HepG2 (cell line): ENCODE measurements around the gene SYNPR. TPM values are rescaled to one million over a fixed set of nuclear protein-coding genes. Genes with fewer than 3 reads are reported as not detected.

Experiments
- ATAC-seq: fragments of 200-7000 bp; cut with Tn5 transposase; 3 replicates; pipeline ENCODE4 v1.9.1; 2020; ENCODE audit warnings: mild to moderate bottlenecking, moderate library complexity
- BruUV-seq: library from RNA; stranded (reverse); fragments of 400-500 nt; replicated peaks from 2 replicates; lab custom pipeline; 2021; lab: Mats Ljungman, UMichigan
- CTCF ChIA-PET: fragments of 300-600 bp; formaldehyde crosslinking; extraction: SDS; loops from one replicate; lab custom pipeline; 2021; ENCODE audit warnings: low total read pairs, inconsistent platforms, low intra/inter-chr PET ratio; lab: Yijun Ruan, JAX
- POLR2A ChIA-PET: fragments of 350-600 bp; sonication (Branson Sonifier 250); formaldehyde crosslinking; loops from one replicate; lab custom pipeline; 2020; ENCODE audit warnings: antibody characterized with exemption, inconsistent platforms; lab: Yijun Ruan, JAX
- DNase-seq: peaks from one replicate; pipeline ENCODE4 v3.0.0-alpha.2; 2015; ENCODE audit warnings: low spot score
- FAIRE-seq: peaks from 3 replicates; lab custom pipeline; 2011; peaks lifted over from hg19 to GRCh38; lab: Jason Lieb, UNC
- H2AFZ ChIP-seq: one replicate; pipeline ENCODE4 v1.6.1; 2011; ENCODE audit warnings: low read length, inconsistent platforms
- H3K27ac ChIP-seq: fragments of 300-600 bp; 3 replicates; pipeline ENCODE4 v1.8.0; 2011; ENCODE audit warnings: mixed run types, mild to moderate bottlenecking, mixed read lengths, low read length, inconsistent platforms; ENCODE audit not compliant: insufficient read depth; ENCODE audit errors: extremely low read length
- H3K27me3 ChIP-seq, 2 experiments: fragments of 200-600 bp in 1 of 2; 2 replicates in 1 of 2; 3 replicates in 1 of 2; pipeline versions ENCODE4 v1.6.0 to v1.8.0; 2011; ENCODE audit warnings: low read length in 2 of 2, mild to moderate bottlenecking in 2 of 2, moderate library complexity in 2 of 2, inconsistent platforms in 1 of 2; ENCODE audit not compliant: insufficient read depth in 2 of 2, control insufficient read depth in 1 of 2
- H3K36me3 ChIP-seq, 2 experiments: fragments of 200-600 bp in 1 of 2; replicated peaks in 1 of 2; 2 replicates in 1 of 2; 3 replicates in 1 of 2; pipeline versions ENCODE4 v1.5.1 to v1.8.0; 2011; ENCODE audit warnings: low read length in 2 of 2, inconsistent platforms in 1 of 2; ENCODE audit not compliant: insufficient read depth in 2 of 2, control insufficient read depth in 1 of 2
- H3K4me1 ChIP-seq: 2 replicates; pipeline ENCODE4 v1.5.1; 2012; ENCODE audit warnings: low read length, inconsistent platforms; ENCODE audit not compliant: insufficient read depth
- H3K4me2 ChIP-seq: 2 replicates; pipeline ENCODE4 v1.6.0; 2011; ENCODE audit warnings: low read depth, low read length, inconsistent platforms
- H3K4me3 ChIP-seq, 3 experiments: fragments of 200-600 bp in 1 of 3; sonication (generic), shearing (Covaris generic) in 1 of 3; replicated peaks in 1 of 3; 2 replicates each; pipeline ENCODE4 v1.5.1; 2011 to 2016; ENCODE audit warnings: low read length in 3 of 3, inconsistent platforms in 2 of 3, low read depth in 2 of 3, mild to moderate bottlenecking in 2 of 3, control low read depth in 1 of 3, mixed read lengths in 1 of 3; ENCODE audit not compliant: insufficient read depth in 1 of 3
- H3K79me2 ChIP-seq: one replicate; pipeline ENCODE4 v1.6.1; 2011; ENCODE audit warnings: low read length, inconsistent platforms; ENCODE audit not compliant: insufficient read depth
- H3K9ac ChIP-seq: 2 replicates; pipeline ENCODE4 v1.6.0; 2011; ENCODE audit warnings: mild to moderate bottlenecking, low read depth, low read length, inconsistent platforms; ENCODE audit not compliant: insufficient read depth
- H3K9me3 ChIP-seq: 2 replicates; pipeline ENCODE4 v1.5.1; 2012; ENCODE audit warnings: mild to moderate bottlenecking, low read length
- H4K20me1 ChIP-seq: 2 replicates; pipeline ENCODE4 v1.6.0; 2011; ENCODE audit warnings: inconsistent platforms, mild to moderate bottlenecking, low read length, moderate library complexity; ENCODE audit not compliant: insufficient read depth
- ATF1 ChIP-seq: IDR thresholded peaks from 2 replicates; pipeline ENCODE4 v1.6.1; 2016; ENCODE audit warnings: mild to moderate bottlenecking, control low read depth
- ATF5 ChIP-seq: sonication (generic); formaldehyde crosslinking; IDR thresholded peaks from 2 replicates; pipeline ENCODE4 v1.4.0; 2020; ENCODE audit warnings: mild to moderate bottlenecking, low read depth, missing genetic modification reagents
- GABPA ChIP-seq, 2 experiments: IDR thresholded peaks; 2 replicates each; pipeline ENCODE4 v1.6.1; 2011 to 2016; ENCODE audit warnings: low read depth in 2 of 2, low read length in 1 of 2, missing biosample characterization in 1 of 2, missing genetic modification characterization in 1 of 2
- GZF1 ChIP-seq: sonication (generic); formaldehyde crosslinking; IDR thresholded peaks from 2 replicates; pipeline ENCODE4 v1.5.1; 2020; ENCODE audit warnings: mild to moderate bottlenecking, missing genetic modification reagents
- KDM5A ChIP-seq: fragments of 200-600 bp; sonication (generic); IDR thresholded peaks from 2 replicates; pipeline ENCODE4 v1.7.0; 2018; ENCODE audit warnings: antibody characterized with exemption, mild to moderate bottlenecking, low read length, borderline replicate concordance
- KLF12 ChIP-seq: sonication (generic); formaldehyde crosslinking; IDR thresholded peaks from 2 replicates; pipeline ENCODE4 v1.4.0; 2020; ENCODE audit warnings: missing genetic modification reagents, borderline replicate concordance
- MLX ChIP-seq: IDR thresholded peaks from 2 replicates; pipeline ENCODE4 v1.6.1; 2016
- SETDB1 ChIP-seq: sonication (generic); formaldehyde crosslinking; IDR thresholded peaks from 2 replicates; pipeline ENCODE4 v1.5.1; 2020; ENCODE audit warnings: missing genetic modification reagents, mild to moderate bottlenecking, borderline replicate concordance
- THYN1 ChIP-seq: sonication (generic); formaldehyde crosslinking; IDR thresholded peaks from 2 replicates; pipeline ENCODE4 v1.8.1; 2023; ENCODE audit warnings: low read depth, mild to moderate bottlenecking, moderate library complexity, missing genetic modification reagents, borderline replicate concordance
- ZGPAT ChIP-seq: IDR thresholded peaks from 2 replicates; pipeline ENCODE4 v1.6.1; 2016; ENCODE audit warnings: mild to moderate bottlenecking
- ZHX1 ChIP-seq: sonication (generic); formaldehyde crosslinking; IDR thresholded peaks from 2 replicates; pipeline ENCODE4 v1.8.1; 2022; ENCODE audit warnings: low read depth, mild to moderate bottlenecking, missing genetic modification reagents
- ZMAT5 ChIP-seq: sonication (generic); formaldehyde crosslinking; IDR thresholded peaks from 2 replicates; pipeline ENCODE4 v1.5.0; 2020; ENCODE audit warnings: mild to moderate bottlenecking, low read depth, missing genetic modification reagents, borderline replicate concordance
- WGBS: methylation state at CpG from one replicate; pipeline ENCODE4 v1.1.6; 2017; ENCODE audit warnings: low lambda C conversion rate; 5-methylcytosine and 5-hydroxymethylcytosine counted together
- in situ Hi-C: cut with HindIII; loops from 2 replicates; pipeline ENCODE4 v1.10.0; 2017; ENCODE audit warnings: low pct_unique_long_range_greater_than_20kb; ENCODE audit not compliant: extremely low pct_ligation_motif_present
- intact Hi-C: fragments of 100-400 bp; cut with micrococcal nuclease; formaldehyde crosslinking; loops from one replicate; pipeline ENCODE4 v1.10.0; 2022; ENCODE audit not compliant: unreplicated experiment
- polyA plus RNA-seq, 8 experiments: library from polyadenylated mRNA; depleted of rRNA in 3 of 8; stranded (reverse) in 7 of 8; unstranded in 1 of 8; fragments of >200 nt; fragmentation: Illumina TruSeq in 4 of 8; extraction: Trizol in 4 of 8; gene quantifications; 2 replicates each; pipeline versions ENCODE4 v1.2.1 to v1.2.3, GENCODE V29; 2011 to 2016; ENCODE audit warnings: low read depth in 4 of 8, missing spikeins in 1 of 8, mixed read lengths in 1 of 8; ENCODE audit not compliant: insufficient read depth in 1 of 8
- total RNA-seq, 5 experiments: library from RNA; depleted of rRNA; stranded (reverse); fragments of >200 nt; fragmentation: Illumina TruSeq; extraction: Trizol; gene quantifications; 2 replicates each; pipeline ENCODE4 v1.2.3, GENCODE V29; 2016; ENCODE audit warnings: low read depth in 1 of 5

Gene SYNPR
- total and polyA plus RNA-seq, 2 of the 13 experiments (the other 11 are each of a cell fraction or from before 2014, with no cell fraction given) = 0.04 TPM; not detected in 1

- Histone ChIP-seq H3K4me2 (no peak overlapping the region), H3K9ac (no peak overlapping the region), H2AFZ (no peak overlapping the region), H3K27me3 (no peaks in the 10 kb centered on the region)
- intact Hi-C loops = no loop called here
- TF ChIP-seq KLF12 = no peak
- TF ChIP-seq, all 625 proteins: peak for 0
- H3K9me3 ChIP-seq = no peaks in the 10 kb centered on the region
- ChIA-PET CTCF (no interaction called here), POLR2A (no interaction called here)
- BruUV-seq = no TSS peak
- ATAC-seq (no peak), DNase-seq (no peak), FAIRE-seq (no peak)
- no peak overlapping the region for H3K4me3 ChIP-seq
- H4K20me1 ChIP-seq = no peaks in the 10 kb centered on the region
- H3K36me3 ChIP-seq = no peaks in the 10 kb centered on the region
- H3K79me2 ChIP-seq = no peaks in the 10 kb centered on the region
- in situ Hi-C loops = no loop called here
- WGBS = 0% methylated on average over 2 of the region's 2 CpGs
- no peaks in the 10 kb centered on the region for H3K4me1 ChIP-seq
- H3K27ac ChIP-seq = no peak overlapping the region
These were observed 214.4 kb downstream of the SYNPR start for GRCh38 chr3:63492464-63492863.

GRCh38 chr3:63493101-63493500 lies 215.0 kb downstream of the SYNPR start:
- Histone ChIP-seq H3K4me2 (no peak overlapping the region), H3K9ac (no peak overlapping the region), H2AFZ (no peak overlapping the region), H3K27ac (no peak overlapping the region), H3K79me2 (no peaks in the 10 kb centered on the region), H3K36me3 (no peaks in the 10 kb centered on the region), H3K4me3 (no peak overlapping the region), H3K9me3 (no peaks in the 10 kb centered on the region), H3K4me1 (no peaks in the 10 kb centered on the region), H4K20me1 (no peaks in the 10 kb centered on the region), H3K27me3 (no peaks in the 10 kb centered on the region)
- no TSS peak for BruUV-seq
- intact Hi-C loops (no loop called here), in situ Hi-C loops (no loop called here)
- POLR2A ChIA-PET = no interaction called here
- FAIRE-seq (no peak), DNase-seq (no peak), ATAC-seq (no peak)
- 0% methylated on average over 3 of the region's 3 CpGs for WGBS
- CTCF ChIA-PET = no interaction called here
- TF ChIP-seq THYN1 (CRISPR knock-in tag) (no peak), GZF1 (CRISPR knock-in tag) (no peak), MLX (no peak), ATF1 (CRISPR knock-in tag) (no peak), GABPA (IDR thresholded peaks at IDR 0.05; ENCODE audit: low read depth, low read length) (no peak), GABPA (CRISPR knock-in tag; IDR thresholded peaks at IDR 0.05; ENCODE audit: low read depth) (no peak), ZGPAT (CRISPR knock-in tag) (no peak), SETDB1 (CRISPR knock-in tag) (no peak), ZMAT5 (no peak), KDM5A (no peak), ZHX1 (no peak), ATF5 (CRISPR knock-in tag) (no peak)
